Mammary epithelial cell (primary cell): ENCODE results near the gene CBFA2T3.

Experiments used
- CTCF ChIP-seq, 2 donors: IDR thresholded peaks in 1 of 2; conservative IDR thresholded peaks in 1 of 2; 2 replicates each; pipeline ENCODE4 v1.5.1; 2011 to 2012; ENCODE audit warnings: inconsistent platforms in 2 of 2, low read length in 2 of 2, mild to moderate bottlenecking in 2 of 2, control low read depth in 1 of 2, low read depth in 1 of 2; ENCODE audit not compliant: insufficient read depth in 1 of 2; ENCODE audit errors: extremely low read depth in 1 of 2
- EZH2 ChIP-seq: IDR thresholded peaks from 2 replicates; pipeline ENCODE4 v1.6.1; 2012; ENCODE audit warnings: low read length, inconsistent platforms, borderline replicate concordance

GRCh38 chr16:88962478-88963152 is 14.4 kb downstream of the CBFA2T3 start:
- TF ChIP-seq CTCF (conservative IDR thresholded peaks at IDR 0.05 in 1 of 2, IDR thresholded peaks at IDR 0.05 in 1 of 2; ENCODE audit: extremely low read depth in 1 of 2, insufficient read depth in 1 of 2, low read depth in 1 of 2, low read length in 2 of 2) = no peak
- TF ChIP-seq EZH2 = no peak
